HG03354 (cell line): ENCODE data around the gene GUCY1A1.

Experiments used
- ATAC-seq: cut with Tn5 transposase; IDR thresholded peaks from one replicate; pipeline ENCODE4 v1.9.1; 2021; ENCODE audit warnings: mild to moderate bottlenecking; ENCODE audit not compliant: unreplicated experiment, poor library complexity, severe bottlenecking

The GUCY1A1 gene

DNA sequence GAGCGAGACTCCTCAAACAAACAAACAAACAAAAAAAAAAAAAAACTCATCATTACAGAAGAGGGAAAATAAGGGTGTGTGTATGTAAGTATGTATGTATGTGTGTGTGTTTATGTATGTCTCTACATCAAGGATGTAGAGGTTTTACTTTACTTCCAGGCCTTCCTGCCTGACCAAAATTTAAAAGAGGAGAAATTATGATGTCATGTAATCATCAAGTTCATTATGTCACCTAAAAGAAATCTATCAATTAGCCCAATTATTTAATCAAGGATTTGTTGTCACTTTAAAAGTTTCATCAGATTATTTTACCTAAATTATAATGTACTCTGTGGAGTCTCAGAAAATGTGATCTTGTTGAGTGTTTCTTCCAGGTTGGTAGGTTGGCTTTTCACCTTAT lies 21.6 kb downstream of the GUCY1A1 start:
- no peak for ATAC-seq

DNA sequence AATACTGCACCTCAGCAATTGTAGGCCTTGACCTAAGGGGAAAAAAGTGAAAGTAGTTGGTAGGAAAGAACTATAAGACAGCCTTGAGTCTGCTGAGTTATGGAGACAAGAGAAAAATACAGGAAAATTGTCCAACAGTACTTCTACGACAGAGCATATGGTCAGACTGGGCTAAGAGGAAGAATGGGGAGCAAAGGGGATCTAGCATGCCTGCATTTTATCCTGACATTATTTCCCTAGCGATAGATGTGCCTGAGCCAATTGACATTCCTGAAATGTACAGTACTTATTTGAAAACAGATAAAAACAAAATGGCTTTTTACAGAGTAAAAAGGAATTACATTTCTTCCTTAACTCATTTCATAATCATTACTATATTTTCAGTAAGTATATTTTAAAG lies 22.2 kb downstream of the GUCY1A1 start:
- ATAC-seq: no peak

DNA sequence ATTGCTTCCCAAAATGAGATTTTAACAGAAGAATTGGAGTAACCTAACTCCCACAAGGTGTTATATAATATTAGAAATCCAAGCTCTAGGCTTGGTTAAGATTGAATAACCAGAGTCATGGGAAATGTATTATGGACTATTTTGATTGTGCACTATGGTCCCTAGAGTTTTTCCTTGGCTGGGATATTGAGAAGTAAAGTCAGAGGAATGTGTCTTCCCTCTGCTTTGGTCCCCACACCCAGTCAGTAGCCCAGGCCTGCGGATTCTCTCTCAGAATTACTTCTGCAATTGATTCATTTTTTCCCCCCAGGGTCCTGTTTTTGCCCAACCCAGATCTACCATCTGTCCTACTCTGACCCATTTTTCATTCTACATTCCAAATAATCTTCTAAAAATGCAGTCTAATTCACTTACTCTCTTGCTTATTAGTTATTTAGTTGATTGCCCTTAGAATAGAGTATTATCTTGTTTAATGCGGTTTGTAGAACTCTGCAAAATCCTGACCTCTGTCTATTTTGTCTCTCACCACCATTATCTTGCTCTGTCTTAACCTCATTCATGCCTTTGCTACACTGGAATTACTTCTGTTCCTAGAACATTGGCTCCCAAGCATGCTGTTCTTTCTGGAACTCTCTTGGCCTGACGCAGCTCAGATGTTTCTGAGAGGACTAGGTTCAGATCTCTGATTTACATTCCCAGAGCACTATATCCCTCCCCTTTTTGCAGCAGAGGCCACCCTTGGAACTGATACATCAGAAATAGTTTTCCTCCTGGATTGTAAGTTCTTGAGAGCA lies 23.6 kb downstream of the GUCY1A1 start:
- no peak for ATAC-seq

DNA sequence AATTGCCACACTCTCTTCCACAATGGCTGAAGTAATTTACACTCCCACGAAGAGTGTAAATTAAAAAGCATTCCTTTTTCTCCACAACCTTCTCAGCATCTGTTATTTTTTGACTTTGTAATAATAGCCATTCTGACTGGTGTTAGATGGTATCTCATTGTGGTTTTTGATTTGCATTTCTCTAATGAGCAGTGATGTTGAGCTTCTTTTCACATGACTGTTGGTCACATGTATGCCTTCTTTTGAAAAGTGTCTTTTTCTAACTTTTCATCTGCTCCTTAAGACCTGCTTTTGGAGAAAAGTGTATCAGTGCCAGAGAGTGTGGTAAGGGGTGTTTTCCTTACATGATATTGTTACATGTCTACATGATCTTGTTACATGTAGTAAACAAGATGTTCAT lies 25.7 kb downstream of the GUCY1A1 start:
- peak; percentile 64 for ATAC-seq

DNA sequence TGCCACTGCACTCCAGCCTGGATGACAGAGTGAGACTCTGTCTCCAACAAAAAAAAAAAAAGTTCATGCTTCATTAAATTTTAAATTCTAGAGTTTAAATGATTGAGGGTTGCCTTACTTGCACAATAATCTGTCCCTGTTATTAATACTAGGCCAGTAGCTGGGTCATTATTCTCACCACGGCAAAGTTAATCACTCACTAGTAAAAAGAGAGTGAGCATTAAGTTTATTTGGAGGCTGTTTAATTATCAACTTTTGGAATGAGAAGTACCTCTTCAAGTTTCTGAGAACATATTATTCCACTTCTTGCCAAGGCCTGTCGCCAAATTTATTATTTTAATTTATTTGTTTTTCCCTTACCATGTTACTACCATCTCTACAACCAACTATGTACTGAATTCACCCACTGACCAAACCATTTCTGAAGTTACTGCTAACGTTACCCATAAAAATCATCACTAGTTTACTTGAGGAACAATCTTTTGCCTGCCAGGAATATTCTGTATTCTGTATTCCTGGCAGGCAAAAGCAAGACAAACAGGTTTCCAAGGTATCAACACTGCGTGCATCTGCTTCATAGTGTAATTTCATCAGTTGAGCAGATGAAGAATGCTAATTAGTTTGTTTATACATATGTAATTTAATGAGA lies 26.5 kb downstream of the GUCY1A1 start:
- ATAC-seq: peak; percentile 63

DNA sequence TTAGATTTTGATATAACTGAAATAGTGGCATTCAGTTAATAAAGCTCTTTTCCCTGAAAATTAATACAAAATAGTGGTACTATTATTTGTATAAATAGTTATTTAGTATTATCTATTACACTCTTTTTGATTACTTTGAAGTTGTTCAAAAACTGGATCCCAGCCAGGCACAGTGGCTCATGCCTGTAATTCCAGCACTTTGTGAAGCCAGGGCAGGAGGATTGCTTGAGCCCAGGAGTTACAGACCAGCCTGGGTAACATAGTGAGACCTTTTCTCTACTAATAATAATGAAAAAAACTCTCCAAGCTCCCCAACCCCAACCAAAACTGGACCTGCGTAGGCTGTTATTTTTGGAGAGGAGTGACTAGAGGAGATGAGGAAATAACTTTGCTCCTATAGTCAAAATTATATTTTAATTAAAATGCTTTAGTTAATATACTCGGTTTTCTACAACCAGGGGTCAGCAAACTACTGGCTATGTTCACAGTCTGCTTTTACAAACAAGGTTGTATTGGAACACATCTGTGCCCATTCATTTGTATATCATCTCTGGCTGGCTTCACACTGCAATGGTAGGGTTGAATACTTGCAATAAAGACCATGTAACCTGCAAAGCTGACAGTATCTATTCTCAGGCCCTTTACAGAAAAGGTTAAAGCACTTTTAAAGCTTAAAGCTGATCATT lies 27.6 kb downstream of the GUCY1A1 start:
- no peak for ATAC-seq

DNA sequence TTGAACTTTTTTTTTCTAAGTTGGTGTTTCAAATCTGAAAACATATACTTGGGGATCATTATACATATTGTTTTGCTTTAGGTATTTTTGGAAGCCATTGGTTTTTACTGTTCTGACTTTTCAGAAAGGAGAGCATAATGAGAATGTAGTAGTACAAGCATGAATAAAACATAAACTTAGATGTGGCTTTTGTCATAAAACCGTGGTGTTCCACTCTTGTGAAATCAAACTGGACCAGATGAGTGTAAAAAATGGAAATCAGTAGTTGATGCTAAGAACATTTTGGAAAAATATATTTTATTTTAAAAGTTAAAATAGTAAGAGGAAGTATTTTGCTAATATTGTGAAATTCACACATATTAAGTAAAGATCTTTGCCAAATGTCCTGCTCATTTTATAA lies 29.6 kb downstream of the GUCY1A1 start:
- no peak for ATAC-seq

DNA sequence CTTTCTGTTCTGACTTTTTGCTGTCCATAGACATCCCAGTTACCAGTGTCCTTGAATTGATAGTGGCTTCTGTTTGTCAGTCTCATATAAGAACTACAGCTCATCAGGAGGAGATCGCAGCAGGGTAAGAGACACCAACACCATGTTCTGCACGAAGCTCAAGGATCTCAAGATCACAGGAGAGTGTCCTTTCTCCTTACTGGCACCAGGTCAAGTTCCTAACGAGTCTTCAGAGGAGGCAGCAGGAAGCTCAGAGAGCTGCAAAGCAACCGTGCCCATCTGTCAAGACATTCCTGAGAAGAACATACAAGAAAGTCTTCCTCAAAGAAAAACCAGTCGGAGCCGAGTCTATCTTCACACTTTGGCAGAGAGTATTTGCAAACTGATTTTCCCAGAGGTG lies 30.1 kb downstream of the GUCY1A1 start:
- no peak for ATAC-seq

DNA sequence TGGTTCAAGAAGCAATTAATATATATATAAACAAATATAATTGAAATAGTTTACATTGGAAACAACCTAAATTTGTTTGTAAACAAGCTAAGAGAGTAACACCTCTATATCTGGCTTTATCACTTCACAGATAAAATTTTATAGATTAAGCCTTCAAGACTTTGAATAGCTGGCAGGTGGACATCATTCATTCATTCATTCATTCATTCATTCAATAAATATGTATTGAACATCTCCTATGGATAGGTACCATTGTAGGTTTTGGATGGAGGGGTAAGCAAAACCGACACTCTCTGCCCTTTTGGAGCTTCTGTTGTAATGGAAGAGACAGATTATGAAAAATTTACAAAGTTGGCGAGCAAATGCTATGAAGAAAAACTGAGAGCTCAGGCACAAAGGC lies 35.2 kb downstream of the GUCY1A1 start:
- no peak for ATAC-seq

DNA sequence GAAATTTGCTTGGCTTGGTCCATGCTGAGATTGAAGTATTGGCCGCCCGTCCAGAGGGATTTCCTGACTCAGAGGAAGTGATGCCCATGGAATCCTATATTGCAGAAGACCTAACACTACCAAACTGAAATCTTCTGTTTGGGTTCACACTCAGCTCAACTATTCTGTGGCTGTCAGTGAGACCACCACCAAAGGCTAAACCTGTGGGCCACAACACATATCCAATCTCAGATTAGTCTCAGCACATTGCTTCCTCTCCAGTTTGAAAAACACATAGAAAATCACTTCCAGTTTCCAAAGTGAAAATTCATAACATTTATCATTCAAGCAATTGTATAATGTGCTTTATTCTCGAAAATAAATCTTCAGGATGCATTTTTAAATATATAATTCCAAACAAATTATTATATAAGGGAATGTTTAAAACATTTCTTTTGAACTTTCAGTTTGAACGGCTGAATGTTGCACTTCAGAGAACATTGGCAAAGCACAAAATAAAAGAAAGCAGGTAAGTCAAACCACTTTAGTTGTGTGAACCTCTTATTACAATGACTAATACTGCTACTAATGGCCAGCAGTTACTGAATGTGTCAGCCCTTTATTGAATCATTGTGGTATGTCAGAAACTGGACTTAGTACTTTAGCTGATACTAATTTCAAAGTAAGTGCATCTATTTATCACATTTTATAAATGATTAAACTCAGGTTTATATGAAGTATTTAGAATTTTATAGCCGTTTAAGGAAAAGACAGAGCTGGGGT lies 37.0 kb downstream of the GUCY1A1 start:
- ATAC-seq: peak; percentile 96

DNA sequence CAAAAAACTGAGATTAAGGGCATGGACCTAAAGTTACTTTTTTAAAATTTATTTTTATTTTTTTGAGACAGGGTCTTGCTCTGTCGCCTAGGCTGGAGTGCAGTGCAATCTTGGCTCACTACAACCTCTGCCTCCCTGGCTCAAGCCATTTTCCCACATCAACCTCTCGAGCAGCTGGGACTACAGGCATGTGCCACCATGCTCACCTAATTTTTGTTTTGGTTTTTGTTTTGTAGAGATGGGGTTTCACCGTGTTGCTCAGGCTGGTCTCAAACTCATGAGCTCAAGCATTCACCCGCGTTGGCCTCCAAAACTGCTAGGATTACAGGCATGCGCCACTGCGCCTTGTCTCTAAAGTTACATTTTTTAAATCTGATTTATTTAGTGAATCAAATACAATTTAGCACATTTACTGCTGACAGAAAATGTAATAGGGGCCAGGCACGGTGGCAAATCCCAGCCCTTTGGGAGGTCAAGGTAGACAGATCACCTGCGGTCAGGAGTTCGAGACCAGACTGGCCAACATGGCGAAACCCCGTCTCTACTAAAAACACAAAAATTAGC lies 38.3 kb downstream of the GUCY1A1 start:
- ATAC-seq: no peak

DNA sequence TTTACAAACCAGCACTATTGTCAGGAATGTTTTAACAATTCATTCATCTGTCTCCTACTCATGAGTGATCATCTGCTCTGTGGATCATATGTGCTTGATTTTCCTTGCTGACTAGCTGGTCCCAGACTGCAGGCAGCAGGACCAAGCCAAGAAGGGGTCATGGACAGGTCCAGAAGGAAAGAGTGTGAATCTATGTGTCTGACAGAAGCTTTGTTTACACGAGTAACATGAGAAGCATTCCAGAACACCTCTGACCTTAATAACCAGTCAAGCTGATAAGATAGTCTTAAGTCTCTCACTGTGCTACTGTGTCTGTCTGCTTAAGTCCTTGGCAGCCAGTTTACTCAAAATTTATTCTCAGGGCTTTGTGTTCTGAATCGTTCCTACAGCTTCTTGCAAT lies 39.0 kb downstream of the GUCY1A1 start:
- ATAC-seq: no peak

DNA sequence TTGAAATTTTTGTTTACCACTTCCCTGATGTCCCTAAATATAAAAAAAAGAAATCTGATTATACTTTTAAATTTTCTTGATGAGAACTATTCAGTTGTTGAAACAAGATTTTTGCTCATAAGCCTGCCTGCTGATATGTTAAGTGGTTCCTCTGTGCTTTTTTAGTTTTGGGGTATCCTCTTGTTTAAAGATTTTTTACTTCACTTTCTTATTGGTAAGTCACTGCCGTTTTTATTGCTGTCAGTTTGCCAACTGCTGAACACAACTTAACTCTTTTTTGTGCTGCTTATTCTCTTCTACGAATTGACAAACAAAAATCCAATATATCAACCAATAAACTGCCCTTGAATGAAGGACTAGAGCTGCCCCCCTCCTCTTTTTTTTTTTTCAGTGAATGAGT lies 39.5 kb downstream of the GUCY1A1 start:
- ATAC-seq: no peak

DNA sequence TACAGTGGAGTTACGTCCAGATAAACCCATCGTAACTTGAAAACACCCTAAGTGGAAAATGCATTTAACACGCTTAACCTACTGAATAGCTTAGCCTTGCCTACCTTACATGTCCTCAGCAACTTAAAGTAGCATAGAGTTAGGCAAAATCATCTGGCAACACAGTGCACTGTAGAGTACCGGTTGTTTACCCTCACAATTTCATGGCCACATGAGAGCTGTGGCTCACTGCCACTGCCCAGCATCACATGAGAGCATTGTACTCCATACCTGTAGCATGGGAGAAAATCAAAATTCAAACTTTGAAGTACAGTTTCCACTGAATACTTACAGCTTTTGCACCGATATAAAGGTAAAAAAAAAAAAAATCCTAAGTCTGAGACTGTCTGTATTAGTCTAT lies 40.6 kb downstream of the GUCY1A1 start:
- ATAC-seq: no peak

DNA sequence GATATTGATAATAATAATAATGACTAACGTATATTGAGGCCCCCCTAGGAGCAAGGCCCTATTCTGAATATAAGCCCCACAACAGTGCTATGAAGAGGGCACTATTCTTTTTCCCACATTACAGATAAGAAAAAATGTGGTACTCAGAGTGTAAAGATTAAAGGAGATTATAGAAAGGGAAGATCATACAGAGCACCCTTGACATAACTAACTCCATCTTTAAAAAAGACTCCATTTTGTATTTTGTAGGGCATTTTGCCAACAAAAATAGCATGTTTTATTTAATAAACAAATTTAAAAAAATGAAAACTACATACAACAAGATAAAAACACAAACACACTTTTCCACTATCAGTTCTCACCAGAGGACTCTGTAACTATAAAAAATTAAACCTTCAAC lies 42.1 kb downstream of the GUCY1A1 start:
- ATAC-seq: no peak

DNA sequence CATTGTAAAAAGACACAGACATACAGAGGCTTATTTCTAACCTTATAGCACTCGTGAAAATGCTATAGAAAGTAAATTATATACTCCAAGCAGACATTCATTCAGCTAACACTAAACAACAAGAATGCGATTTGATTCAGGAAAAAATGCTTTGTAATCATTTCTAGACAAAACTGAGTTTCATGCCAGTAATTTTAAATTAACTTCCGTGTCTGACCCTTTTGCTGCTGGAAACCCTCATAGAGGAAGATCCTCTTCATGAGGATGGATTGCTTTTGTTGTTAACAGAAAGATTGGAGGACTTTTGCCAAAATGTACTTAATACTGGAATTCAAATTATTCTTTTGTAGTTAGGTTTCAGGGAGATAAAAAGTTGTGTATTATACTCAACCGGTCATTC lies 43.3 kb downstream of the GUCY1A1 start:
- ATAC-seq: no peak

DNA sequence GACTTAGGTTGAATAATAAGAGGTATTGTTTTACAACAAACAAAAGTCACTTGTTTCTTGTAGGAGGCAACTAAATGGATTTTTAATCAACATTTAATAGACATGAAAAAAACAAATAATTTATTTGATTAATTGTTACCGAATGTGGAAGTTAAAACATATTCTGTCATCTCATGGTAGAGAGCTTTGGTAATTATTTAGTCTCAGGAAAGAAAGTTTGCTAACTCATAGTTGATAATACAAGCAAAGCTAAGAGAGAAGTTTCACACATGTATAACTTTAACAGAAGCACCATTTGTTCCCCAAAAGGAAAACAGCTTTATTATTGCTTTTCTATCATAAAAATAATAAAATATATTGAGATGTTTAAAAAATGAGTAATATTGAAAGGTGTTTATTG lies 44.9 kb downstream of the GUCY1A1 start:
- ATAC-seq: no peak

DNA sequence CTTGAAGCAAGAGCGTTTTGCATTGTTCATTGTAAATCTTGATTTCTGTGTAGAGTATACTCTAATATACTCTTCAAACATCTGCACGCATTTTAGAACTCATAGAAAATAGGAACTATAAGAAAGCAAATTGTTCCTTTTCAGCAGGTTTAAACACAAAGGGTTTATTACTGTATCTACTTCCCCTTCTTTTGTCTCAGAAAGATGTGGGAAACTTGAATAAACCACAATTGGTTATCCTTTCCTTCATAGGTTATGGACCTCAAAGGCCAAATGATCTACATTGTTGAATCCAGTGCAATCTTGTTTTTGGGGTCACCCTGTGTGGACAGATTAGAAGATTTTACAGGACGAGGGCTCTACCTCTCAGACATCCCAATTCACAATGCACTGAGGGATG lies 46.2 kb downstream of the GUCY1A1 start:
- no peak for ATAC-seq

DNA sequence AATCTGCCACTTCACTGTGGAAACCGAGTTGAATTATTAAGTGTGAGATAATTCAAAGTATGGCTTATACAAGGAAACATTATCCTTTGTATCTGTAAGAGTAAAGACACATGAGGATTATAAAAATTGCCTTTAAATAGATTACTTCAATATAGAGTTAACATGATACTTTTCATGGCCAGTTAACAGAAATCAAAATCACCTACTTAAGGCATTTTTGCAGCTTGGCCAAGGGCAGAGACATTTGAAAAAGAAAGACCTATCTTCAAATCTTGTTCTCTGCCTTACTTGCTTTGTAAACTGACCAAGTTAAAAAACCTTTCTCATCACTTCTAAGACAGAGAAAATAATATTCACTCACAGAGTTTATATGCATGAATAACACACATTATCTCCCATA lies 47.3 kb downstream of the GUCY1A1 start:
- no peak for ATAC-seq

DNA sequence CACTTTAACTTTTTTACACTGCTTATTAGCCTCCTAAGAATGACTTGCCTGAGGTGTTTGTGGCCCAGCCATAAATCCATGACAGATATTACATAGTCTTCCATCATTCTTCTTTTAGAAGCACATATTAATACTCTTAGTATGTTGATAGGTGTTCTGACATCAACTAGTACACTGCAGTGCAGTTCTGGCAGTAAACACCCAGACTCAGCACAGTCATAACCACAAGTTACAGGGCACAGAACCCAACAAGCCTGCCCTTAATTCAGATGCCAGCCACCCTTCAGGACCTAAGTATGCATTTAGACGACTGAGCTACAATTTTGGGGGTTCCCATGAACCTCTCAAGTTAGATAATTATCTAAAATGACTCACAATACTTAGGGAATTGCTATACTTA lies 55.7 kb downstream of the GUCY1A1 start:
- no peak for ATAC-seq
